NB4 (cell line): ENCODE measurements around the gene PSMD4.

Experiments
- MYC ChIP-seq: IDR thresholded peaks from 2 replicates; pipeline ENCODE4 v1.6.1; 2011; ENCODE audit warnings: low read depth, low read length
- POLR2A ChIP-seq: IDR thresholded peaks from 2 replicates; pipeline ENCODE4 v1.6.1; 2011; ENCODE audit warnings: mild to moderate bottlenecking; ENCODE audit not compliant: insufficient read length; ENCODE audit errors: extremely low read depth
- TF ChIP-seq, protein P1 (sequence below): IDR thresholded peaks from one replicate; pipeline ENCODE4 v1.5.1; 2012; ENCODE audit warnings: low read depth, low read length

DNA sequence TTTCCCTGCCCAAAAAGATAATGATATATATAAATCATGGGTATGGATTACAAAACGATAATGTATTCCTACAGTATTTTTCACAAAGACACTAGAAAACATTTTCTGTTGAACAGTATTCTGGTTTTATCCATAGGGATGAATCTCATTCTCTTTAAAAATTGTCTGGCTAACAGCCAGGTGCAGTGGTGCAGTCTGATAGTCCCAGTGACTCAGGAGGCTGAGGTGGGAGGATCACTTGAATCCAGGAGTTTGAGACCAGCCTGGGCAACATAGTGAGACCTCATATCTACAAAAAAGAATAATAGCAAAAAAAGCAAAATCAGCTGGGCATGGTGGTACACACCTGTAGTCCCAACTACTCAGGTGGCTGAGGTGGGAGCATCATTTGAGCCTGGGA, 32.9 kb upstream of the PSMD4 start:
- TF ChIP-seq, protein P1, sequence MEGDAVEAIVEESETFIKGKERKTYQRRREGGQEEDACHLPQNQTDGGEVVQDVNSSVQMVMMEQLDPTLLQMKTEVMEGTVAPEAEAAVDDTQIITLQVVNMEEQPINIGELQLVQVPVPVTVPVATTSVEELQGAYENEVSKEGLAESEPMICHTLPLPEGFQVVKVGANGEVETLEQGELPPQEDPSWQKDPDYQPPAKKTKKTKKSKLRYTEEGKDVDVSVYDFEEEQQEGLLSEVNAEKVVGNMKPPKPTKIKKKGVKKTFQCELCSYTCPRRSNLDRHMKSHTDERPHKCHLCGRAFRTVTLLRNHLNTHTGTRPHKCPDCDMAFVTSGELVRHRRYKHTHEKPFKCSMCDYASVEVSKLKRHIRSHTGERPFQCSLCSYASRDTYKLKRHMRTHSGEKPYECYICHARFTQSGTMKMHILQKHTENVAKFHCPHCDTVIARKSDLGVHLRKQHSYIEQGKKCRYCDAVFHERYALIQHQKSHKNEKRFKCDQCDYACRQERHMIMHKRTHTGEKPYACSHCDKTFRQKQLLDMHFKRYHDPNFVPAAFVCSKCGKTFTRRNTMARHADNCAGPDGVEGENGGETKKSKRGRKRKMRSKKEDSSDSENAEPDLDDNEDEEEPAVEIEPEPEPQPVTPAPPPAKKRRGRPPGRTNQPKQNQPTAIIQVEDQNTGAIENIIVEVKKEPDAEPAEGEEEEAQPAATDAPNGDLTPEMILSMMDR = no peak
- no peak for TF ChIP-seq MYC
- no peak for TF ChIP-seq POLR2A
